SK-N-SH (cell line): Measurements from ENCODE around the gene WFDC11. TPM values are rescaled to one million over a fixed set of nuclear protein-coding genes. Genes with fewer than 3 reads are reported as not detected.
"Not testable (repeated sequence)": the region's sequence is repeated elsewhere in the genome, so short reads cannot be mapped to it uniquely, and the experiment has no call there.

Experiments used
- CTCF ChIA-PET: fragments of 300-600, 350-600 bp; formaldehyde crosslinking; extraction: SDS; loops from one replicate; lab custom pipeline; 2021; lab: Yijun Ruan, JAX
- POLR2A ChIA-PET: fragments of 350-600 bp; sonication (Branson Sonifier 250); formaldehyde crosslinking; extraction: SDS; loops from one replicate; lab custom pipeline; 2020; ENCODE audit warnings: antibody characterized with exemption, inconsistent platforms; lab: Yijun Ruan, JAX
- DNase-seq: peaks from one replicate; pipeline ENCODE4 v3.0.0; 2012
- H2AFZ ChIP-seq: fragments of 200-600 bp; sonication (generic); 2 replicates; pipeline ENCODE4 v1.8.1; 2016; ENCODE audit warnings: antibody characterized with exemption, mild to moderate bottlenecking, low read depth
- H3F3A ChIP-seq: fragments of 200-600 bp; sonication (generic); replicated peaks from 2 replicates; pipeline ENCODE3; 2016; ENCODE audit warnings: antibody characterized with exemption, mild to moderate bottlenecking; ENCODE audit not compliant: insufficient read depth
- H3K27ac ChIP-seq, 2 experiments: fragments of 200-500 bp in 1 of 2; fragments of 200-600 bp in 1 of 2; sonication (Bioruptor generic) in 1 of 2; sonication (generic), shearing (Covaris generic) in 1 of 2; 2 replicates each; pipeline versions ENCODE4 v1.5.1 to v1.6.1; 2014 to 2016; ENCODE audit warnings: low read depth in 2 of 2, inconsistent platforms in 1 of 2, low read length in 1 of 2, mild to moderate bottlenecking in 1 of 2, mixed read lengths in 1 of 2
- H3K27me3 ChIP-seq: fragments of 200-600 bp; sonication (generic), shearing (Covaris generic); 2 replicates; pipeline ENCODE4 v1.6.1; 2016; ENCODE audit warnings: mixed run types; ENCODE audit not compliant: insufficient read depth
- H3K36me3 ChIP-seq, 2 experiments: fragments of 200-500 bp in 1 of 2; fragments of 200-600 bp in 1 of 2; sonication (Bioruptor generic) in 1 of 2; sonication (generic) in 1 of 2; replicated peaks in 1 of 2; 2 replicates each; pipeline versions ENCODE3 to v1.5.1; 2014 to 2016; ENCODE audit warnings: low read length in 1 of 2, mild to moderate bottlenecking in 1 of 2; ENCODE audit not compliant: insufficient read depth in 2 of 2, control insufficient read depth in 1 of 2
- H3K4me1 ChIP-seq, 2 experiments: fragments of 200-500 bp in 1 of 2; fragments of 200-600 bp in 1 of 2; sonication (Bioruptor generic) in 1 of 2; sonication (generic), shearing (Covaris generic) in 1 of 2; 2 replicates each; pipeline versions ENCODE4 v1.5.1 to v1.6.1; 2014 to 2016; ENCODE audit warnings: low read depth in 1 of 2, low read length in 1 of 2, mixed run types in 1 of 2; ENCODE audit not compliant: insufficient read depth in 2 of 2, control insufficient read depth in 1 of 2
- H3K4me2 ChIP-seq: fragments of 200-600 bp; sonication (generic), shearing (Covaris generic); 2 replicates; pipeline ENCODE4 v1.6.1; 2017; ENCODE audit warnings: mixed run types
- H3K4me3 ChIP-seq, 2 experiments: fragments of 200-500 bp in 1 of 2; fragments of 200-600 bp in 1 of 2; sonication (Bioruptor generic) in 1 of 2; sonication (generic), shearing (Covaris generic) in 1 of 2; 2 replicates each; pipeline versions ENCODE4 v1.5.1 to v1.8.1; 2014 to 2016; ENCODE audit warnings: low read depth in 2 of 2, inconsistent platforms in 1 of 2, low read length in 1 of 2, mild to moderate bottlenecking in 1 of 2, mixed read lengths in 1 of 2, moderate library complexity in 1 of 2
- H3K79me2 ChIP-seq: fragments of 200-600 bp; sonication (generic); 2 replicates; pipeline ENCODE4 v1.8.1; 2017; ENCODE audit warnings: mild to moderate bottlenecking; ENCODE audit not compliant: insufficient read depth
- H3K9ac ChIP-seq: fragments of 200-600 bp; sonication (generic); 2 replicates; pipeline ENCODE4 v1.6.1; 2017; ENCODE audit warnings: mixed run types
- H3K9me2 ChIP-seq: fragments of 200-600 bp; sonication (generic); 2 replicates; pipeline ENCODE4 v1.6.1; 2017; ENCODE audit warnings: mixed run types
- H3K9me3 ChIP-seq: fragments of 200-600 bp; sonication (generic); 2 replicates; pipeline ENCODE4 v1.6.1; 2017; ENCODE audit warnings: mixed run types, mild to moderate bottlenecking, moderate library complexity
- H4K20me1 ChIP-seq: fragments of 200-600 bp; sonication (generic); 2 replicates; pipeline ENCODE4 v1.6.1; 2017; ENCODE audit warnings: mild to moderate bottlenecking, mixed run types; ENCODE audit not compliant: insufficient read depth
- CHD2 ChIP-seq: fragments of 150-350 bp; IDR thresholded peaks from 2 replicates; pipeline ENCODE4 v1.6.1; 2018; ENCODE audit warnings: low read length; ENCODE audit not compliant: partially characterized antibody
- GATA2 ChIP-seq: sonication (generic); formaldehyde crosslinking; IDR thresholded peaks from 2 replicates; pipeline ENCODE4 v1.5.0; 2020; ENCODE audit warnings: mild to moderate bottlenecking, missing genetic modification reagents
- IRF3 ChIP-seq: fragments of 150-350 bp; IDR thresholded peaks from 2 replicates; pipeline ENCODE4 v1.6.1; 2016; ENCODE audit warnings: mild to moderate bottlenecking, low read depth, low read length
- MEF2A ChIP-seq: IDR thresholded peaks from 2 replicates; pipeline ENCODE4 v1.4.0; 2012; ENCODE audit warnings: low read depth, borderline replicate concordance
- PBX3 ChIP-seq: IDR thresholded peaks from 2 replicates; pipeline ENCODE4; 2012
- RCOR1 ChIP-seq: fragments of 150-350 bp; IDR thresholded peaks from 2 replicates; pipeline ENCODE4 v1.6.1; 2017; ENCODE audit warnings: antibody characterized with exemption, low read length
- REST ChIP-seq: IDR thresholded peaks from 2 replicates; pipeline ENCODE4 v1.6.1; 2012; ENCODE audit warnings: mild to moderate bottlenecking, low read depth, low read length, moderate library complexity
- RFX5 ChIP-seq: IDR thresholded peaks from 2 replicates; pipeline ENCODE4 v1.6.1; 2012; ENCODE audit warnings: mild to moderate bottlenecking, improper control_type of control experiment, low read length
- SIN3A ChIP-seq: IDR thresholded peaks from 2 replicates; pipeline ENCODE4 v1.6.1; 2012; ENCODE audit warnings: low read depth, mild to moderate bottlenecking, low read length, moderate library complexity, borderline replicate concordance
- TEAD4 ChIP-seq: IDR thresholded peaks from 2 replicates; pipeline ENCODE4 v1.4.0; 2012; ENCODE audit warnings: mild to moderate bottlenecking, borderline replicate concordance; ENCODE audit not compliant: insufficient read depth
- YY1 ChIP-seq: IDR thresholded peaks from 2 replicates; pipeline ENCODE4 v1.4.0; 2012; ENCODE audit warnings: low read depth, mild to moderate bottlenecking
- ZBTB33 ChIP-seq: IDR thresholded peaks from 2 replicates; pipeline ENCODE4 v1.4.0; 2012; ENCODE audit warnings: low read depth, borderline replicate concordance
- WGBS: methylation state at CpG from one replicate; pipeline ENCODE4 v1.1.6; 2017; ENCODE audit warnings: low lambda C conversion rate; 5-methylcytosine and 5-hydroxymethylcytosine counted together
- polyA plus RNA-seq, 3 experiments: library from polyadenylated mRNA; depleted of rRNA; stranded (reverse); fragments of >200 nt; gene quantifications; 2 replicates each; pipeline ENCODE4 v1.2.3, GENCODE V29; 2012

WFDC11 gene
- polyA plus RNA-seq, 1 of the 3 experiments (the other 2 are of a cell fraction), result not detected

- WGBS, result 4% methylated on average over 6 of the region's 7 CpGs
- H3K27ac ChIP-seq, H2AFZ ChIP-seq, H3F3A ChIP-seq, H3K9me3 ChIP-seq, H3K9ac ChIP-seq, H3K79me2 ChIP-seq, H3K9me2 ChIP-seq, POLR2A ChIA-PET, H3K27me3 ChIP-seq, H3K4me2 ChIP-seq, H3K4me3 ChIP-seq, H4K20me1 ChIP-seq, H3K36me3 ChIP-seq, CTCF ChIA-PET, DNase-seq, H3K4me1 ChIP-seq: not testable (repeated sequence)
These were observed 18.3 kb downstream of the WFDC11 start for GRCh38 chr20:45651726-45652125.

- no peaks in the 10 kb centered on the region for H3K9me3 ChIP-seq
- 36% methylated on average over 6 of the region's 6 CpGs for WGBS
- DNase-seq, result no peak
- H3F3A ChIP-seq, result no peaks in the 10 kb centered on the region
- H3K9me2 ChIP-seq, result no peaks in the 10 kb centered on the region
- TF ChIP-seq CHD2, result no peak
- TF ChIP-seq TEAD4, result no peak
- TF ChIP-seq GATA2 (CRISPR knock-in tag), result no peak
- no peak for TF ChIP-seq YY1
- H4K20me1 ChIP-seq, result no peaks in the 10 kb centered on the region
- CTCF ChIA-PET, result interaction anchor here (1.0 kb wide), 1 partner anchor 20 kb away, joined by 4 read pairs; the partner anchor contains the start of gene WFDC10A
- no peak overlapping the region for H2AFZ ChIP-seq
- no peak overlapping the region for H3K27ac ChIP-seq
- no peaks in the 10 kb centered on the region for H3K4me1 ChIP-seq
- no peaks in the 10 kb centered on the region for H3K79me2 ChIP-seq
- no peaks in the 10 kb centered on the region for H3K36me3 ChIP-seq
- no peak overlapping the region for H3K4me3 ChIP-seq
- no peak overlapping the region for H3K9ac ChIP-seq
- POLR2A ChIA-PET, result no interaction called here
- H3K4me2 ChIP-seq, result no peak overlapping the region
- H3K27me3 ChIP-seq, result no peaks in the 10 kb centered on the region
These were observed 20.7 kb downstream of the WFDC11 start for GRCh38 chr20:45649312-45649863.

GRCh38 chr20:45647441-45648050, 22.5 kb downstream of the WFDC11 start:
- no peaks in the 10 kb centered on the region for H3F3A ChIP-seq
- no peaks in the 10 kb centered on the region for H3K79me2 ChIP-seq
- H3K4me3 ChIP-seq, result no peak overlapping the region
- 0% methylated on average over 1 of the region's 1 CpG for WGBS
- H3K36me3 ChIP-seq, result no peaks in the 10 kb centered on the region
- POLR2A ChIA-PET, result no interaction called here
- no peaks in the 10 kb centered on the region for H3K4me1 ChIP-seq
- H3K4me2 ChIP-seq, result no peak overlapping the region
- H3K9ac ChIP-seq, result no peak overlapping the region
- H3K9me3 ChIP-seq, result no peaks in the 10 kb centered on the region
- H3K27ac ChIP-seq, result no peak overlapping the region
- H3K27me3 ChIP-seq, result no peaks in the 10 kb centered on the region
- CTCF ChIA-PET, result interaction anchor here (1.4 kb wide), 1 partner anchor 18 kb away, joined by 3 read pairs; the partner anchor contains the start of gene WFDC10A
- DNase-seq, result peak; percentile 5
- no peak overlapping the region for H2AFZ ChIP-seq
- H4K20me1 ChIP-seq, result no peaks in the 10 kb centered on the region
- H3K9me2 ChIP-seq, result no peaks in the 10 kb centered on the region
- TF ChIP-seq GATA2 (CRISPR knock-in tag) (no peak), MEF2A (no peak), REST (no peak), RCOR1 (no peak), IRF3 (no peak), SIN3A (no peak), RFX5 (no peak), ZBTB33 (no peak), CHD2 (no peak), PBX3 (no peak)
